Spleen (tissue), 11 donors: Measurements from ENCODE around the gene NRXN2. TPM values are rescaled to one million over a fixed set of nuclear protein-coding genes. Genes with fewer than 3 reads are reported as not detected.

Experiments used
- DNase-seq: peaks from one replicate; pipeline ENCODE4 v3.0.0-alpha.2; 2020
- H3K27ac ChIP-seq, 8 donors: fragments of 200-600 bp; sonication (generic) in 7 of 8; 1 replicate in 4 of 8; 2 replicates in 4 of 8; pipeline versions ENCODE4 v1.5.0 to v1.8.0; 2016 to 2021; ENCODE audit warnings: inconsistent platforms in 4 of 8, mild to moderate bottlenecking in 4 of 8, moderate library complexity in 1 of 8
- H3K27me3 ChIP-seq, 7 donors: fragments of 200-600 bp; sonication (generic) in 6 of 7; replicated peaks in 1 of 7; 1 replicate in 4 of 7; 2 replicates in 3 of 7; pipeline versions ENCODE4 v1.5.0 to v1.8.0; 2016 to 2021; ENCODE audit warnings: inconsistent platforms in 3 of 7, mild to moderate bottlenecking in 1 of 7
- H3K36me3 ChIP-seq, 6 donors: fragments of 200-600 bp; sonication (generic) in 5 of 6; 1 replicate in 4 of 6; 2 replicates in 2 of 6; pipeline versions ENCODE4 v1.5.0 to v1.8.0; 2016 to 2021; ENCODE audit warnings: inconsistent platforms in 2 of 6
- H3K4me1 ChIP-seq, 6 donors: fragments of 200-600 bp; sonication (generic) in 5 of 6; 1 replicate in 3 of 6; 2 replicates in 3 of 6; pipeline versions ENCODE4 v1.5.0 to v1.8.0; 2016 to 2021; ENCODE audit warnings: inconsistent platforms in 3 of 6
- H3K4me3 ChIP-seq, 8 donors: fragments of 200-600 bp; sonication (generic) in 7 of 8; 1 replicate in 4 of 8; 2 replicates in 4 of 8; pipeline versions ENCODE4 v1.5.0 to v1.8.0; 2016 to 2021; ENCODE audit warnings: inconsistent platforms in 4 of 8, mild to moderate bottlenecking in 4 of 8, moderate library complexity in 2 of 8
- H3K9me3 ChIP-seq, 8 donors: fragments of 200-600 bp; sonication (generic) in 7 of 8; 1 replicate in 4 of 8; 2 replicates in 4 of 8; pipeline versions ENCODE4 v1.5.0 to v1.8.0; 2016 to 2021; ENCODE audit warnings: inconsistent platforms in 4 of 8
- CTCF ChIP-seq, 11 experiments: fragments of 200-600 bp in 7 of 11; fragments of 450-650 bp in 4 of 11; sonication (generic) in 4 of 11; IDR thresholded peaks in 8 of 11; conservative IDR thresholded peaks in 3 of 11; 1 replicate in 7 of 11; 2 replicates in 4 of 11; pipeline versions ENCODE4 v1.4.0 to v1.8.0; 2016 to 2021; ENCODE audit warnings: antibody characterized with exemption in 11 of 11, inconsistent platforms in 4 of 11, mild to moderate bottlenecking in 1 of 11
- POLR2A ChIP-seq, 3 donors: fragments of 450-650 bp; IDR thresholded peaks; one replicate each; pipeline ENCODE4 v1.5.1; 2017; ENCODE audit warnings: antibody characterized with exemption in 3 of 3, mild to moderate bottlenecking in 1 of 3
- POLR2AphosphoS5 ChIP-seq, 3 donors: sonication (generic); formaldehyde crosslinking; IDR thresholded peaks; one replicate each; pipeline ENCODE4 v1.5.1; 2017; ENCODE audit warnings: antibody characterized with exemption in 3 of 3
- WGBS, 5 donors: extraction: QIAGEN DNeasy Blood & Tissue Kit in 3 of 5; methylation state at CpG; one replicate each; pipeline versions ENCODE4 v1.1.5 to v1.1.7; 2013 to 2018; 5-methylcytosine and 5-hydroxymethylcytosine counted together
- intact Hi-C: fragments of 100-400 bp; cut with DNase I; formaldehyde crosslinking; loops from one replicate; pipeline ENCODE4 v1.15.0; 2023; ENCODE audit warnings: low total_unique reads
- polyA plus RNA-seq, 3 donors: library from polyadenylated mRNA; stranded (reverse); fragments of 200-250 nt; gene quantifications; one replicate each; pipeline ENCODE4 v1.2.1, GENCODE V29; 2013
- total RNA-seq, 7 donors: library from RNA; depleted of rRNA in 3 of 7; stranded (reverse); fragments of >200 nt in 3 of 7; fragmentation: NEBNext Ultra II Directional in 4 of 7; extraction: Animal tissue kit (Norgen Biotek cat#: 25700) in 4 of 7; gene quantifications; one replicate each; pipeline versions ENCODE4 v1.1.0 to v1.2.1, GENCODE V29; 2016 to 2021
- donor health status: healthy with polysubstance abuse.
- donor health status: DM: no; HTN: no; CAD: no; lungs with moderate emphysema.
- donor health status: DM: no; HTN: no; CAD: no.
- donor health status: Bipolar disorder and iron deficiency.
- donor health status: healthy.
- donor health status: DM: no; HTN: no; CAD: no.
- donor health status: DM: yes; HTN: yes; CAD: no.

Gene NRXN2
- total and polyA plus RNA-seq, 10 donors: 0.59 to 12.9 (median 3.0) TPM

GRCh38 chr11:64571050-64571409, 152.0 kb downstream of the NRXN2 start:
- peak; percentile 31 for DNase-seq
- H3K4me3 ChIP-seq: no peak overlapping the region

GRCh38 chr11:64570341-64570740, 152.7 kb downstream of the NRXN2 start:
- Histone ChIP-seq H3K36me3 (no peaks in the 10 kb centered on the region), H3K4me1 (peaks cover 0 to 36% (median 17%) of the 10 kb centered on the region in 6 donors), H3K4me3 (no peak overlapping the region), H3K9me3 (no peaks in the 10 kb centered on the region), H3K27me3 (no peaks in the 10 kb centered on the region), H3K27ac (no peak overlapping the region)
- intact Hi-C loops: no loop called here
- TF ChIP-seq POLR2A (IDR thresholded peaks at IDR 0.05) (no peak), POLR2AphosphoS5 (IDR thresholded peaks at IDR 0.05) (no peak), CTCF (IDR thresholded peaks at IDR 0.05 in 8 of 11, conservative IDR thresholded peaks at IDR 0.05 in 3 of 11) (no peak)
- DNase-seq: no peak
- 87 to 98% (median 92%) methylated on average over 3 of the region's 3 CpGs for WGBS, 5 donors

More at GRCh38 chr11:64571050-64571409, 152.0 kb downstream of the NRXN2 start:
- TF ChIP-seq POLR2AphosphoS5 (IDR thresholded peaks at IDR 0.05) (no peak), CTCF (IDR thresholded peaks at IDR 0.05 in 8 of 11, conservative IDR thresholded peaks at IDR 0.05 in 3 of 11) (no peak), POLR2A (IDR thresholded peaks at IDR 0.05) (no peak)
- peaks cover 0 to 29% (median 12%) of the 10 kb centered on the region in 6 donors for H3K4me1 ChIP-seq
- 77 to 96% (median 92%) methylated on average over 11 of the region's 11 CpGs for WGBS, 5 donors
- H3K27me3 ChIP-seq: no peaks in the 10 kb centered on the region
- H3K36me3 ChIP-seq: no peaks in the 10 kb centered on the region
- intact Hi-C loops: no loop called here
- no peak overlapping the region for H3K27ac ChIP-seq
- no peaks in the 10 kb centered on the region for H3K9me3 ChIP-seq

- DNase-seq: peak; percentile 72
- Histone ChIP-seq H3K27me3 (no peaks in the 10 kb centered on the region), H3K27ac (no peak overlapping the region), H3K36me3 (no peaks in the 10 kb centered on the region), H3K9me3 (no peaks in the 10 kb centered on the region), H3K4me1 (peaks cover 0 to 36% (median 17%) of the 10 kb centered on the region in 6 donors), H3K4me3 (no peak overlapping the region)
- peak; percentile 49 to 76 (median 58) for TF ChIP-seq POLR2AphosphoS5 (IDR thresholded peaks at IDR 0.05)
- no peak for TF ChIP-seq POLR2A (IDR thresholded peaks at IDR 0.05)
- intact Hi-C loops: loop anchor here (10.0 kb wide), 1 partner anchor 45 kb away; no protein-coding TSS in a partner anchor
- 67 to 80% (median 75%) methylated on average over 7 to 8 of the region's 8 CpGs for WGBS, 5 donors
Observed at GRCh38 chr11:64569300-64569970, 153.6 kb downstream of the NRXN2 start.

GRCh38 chr11:64568584-64569140, 154.3 kb downstream of the NRXN2 start:
- intact Hi-C loops: loop anchor here (10.0 kb wide), 1 partner anchor 46 kb away; no protein-coding TSS in a partner anchor
- 73 to 97% (median 82%) methylated on average over 3 to 8 of the region's 8 CpGs for WGBS, 5 donors
- H3K9me3 ChIP-seq: no peaks in the 10 kb centered on the region
- H3K4me1 ChIP-seq: peaks cover 0 to 36% (median 17%) of the 10 kb centered on the region in 6 donors
- H3K27me3 ChIP-seq: no peaks in the 10 kb centered on the region
- TF ChIP-seq POLR2A (IDR thresholded peaks at IDR 0.05): no peak
- TF ChIP-seq CTCF (IDR thresholded peaks at IDR 0.05 in 8 of 11, conservative IDR thresholded peaks at IDR 0.05 in 3 of 11): no peak
- TF ChIP-seq POLR2AphosphoS5 (IDR thresholded peaks at IDR 0.05): no peak
- no peak for DNase-seq
- no peaks in the 10 kb centered on the region for H3K36me3 ChIP-seq
- no peak overlapping the region for H3K27ac ChIP-seq
- H3K4me3 ChIP-seq: no peak overlapping the region
